Measurements from ENCODE around the gene RRAGC. TPM values are rescaled to one million over a fixed set of nuclear protein-coding genes. Genes with fewer than 3 reads are reported as not detected.

Gene RRAGC
- polyA plus RNA-seq, 3 donors: 6.6 to 10.4 (median 8.0) TPM

DNA sequence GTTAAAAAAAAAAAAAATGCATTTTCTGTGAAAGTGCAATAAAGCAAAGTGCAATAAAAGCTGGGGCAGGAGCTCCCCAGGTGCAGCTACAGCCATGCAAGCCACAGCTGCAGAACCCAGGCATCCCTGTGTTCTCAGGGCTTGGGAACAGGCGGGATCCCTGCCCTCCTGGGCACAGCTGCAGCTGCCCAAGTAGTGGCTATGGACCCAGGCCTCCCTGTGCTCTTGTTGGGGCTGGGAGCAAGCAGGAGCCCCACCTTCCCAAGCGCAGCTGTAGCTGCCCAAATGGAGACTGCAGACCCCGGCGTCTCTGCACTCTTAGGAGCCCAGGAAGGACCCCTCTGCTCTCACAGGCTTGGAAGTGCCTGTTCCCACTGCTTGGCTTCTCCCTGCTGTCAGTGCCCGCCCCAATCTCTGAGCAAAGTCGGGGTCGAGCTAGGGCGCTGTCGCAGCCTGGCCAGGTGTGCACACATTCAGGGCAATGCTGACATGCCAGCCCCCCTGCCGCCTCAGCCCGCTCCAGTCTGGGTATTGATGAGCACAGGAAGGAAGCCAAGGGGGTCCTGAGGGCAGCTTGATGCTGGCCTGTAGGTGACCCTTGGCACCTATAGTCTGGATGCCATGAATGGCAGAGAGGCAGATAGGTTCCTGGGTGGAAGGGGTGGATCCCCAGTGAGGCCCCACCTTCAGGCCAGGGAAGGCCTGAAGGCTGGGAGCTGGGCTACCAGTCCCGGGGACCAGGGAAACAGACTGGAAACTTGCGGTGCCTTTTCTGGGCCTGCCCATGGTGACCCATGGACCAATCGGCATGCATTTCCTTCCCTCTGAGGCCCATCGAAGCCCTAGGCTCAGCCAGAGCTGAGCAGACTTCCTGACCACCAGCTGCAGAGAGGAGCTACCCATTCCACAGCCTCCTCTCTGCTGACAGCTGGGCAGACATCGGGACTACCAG is 58.6 kb downstream of the RRAGC start:
- 75% methylated on average over 15 of the region's 16 CpGs for WGBS (ENCODE audit: insufficient coverage)
- peaks cover 0 to 7% (median 3%) of the 10 kb centered on the region in 7 donors for H3K9me3 Mint-ChIP-seq
- Histone ChIP-seq H3K4me3 (replicated peaks in 1 of 3; ENCODE audit: low read depth in 2 of 3, low read length in 3 of 3) (no peak overlapping the region), H3K4me1 (ENCODE audit: control insufficient read depth in 1 of 2, insufficient read depth in 2 of 2, low read length in 2 of 2) (peaks cover 0 to 8% of the 10 kb centered on the region in 2 donors), H3K4me2 (replicated peaks; ENCODE audit: extremely low read depth, low read length, poor library complexity, severe bottlenecking) (no peak overlapping the region), H3K36me3 (replicated peaks in 1 of 2; ENCODE audit: control insufficient read depth in 1 of 2, insufficient read depth in 2 of 2, low read length in 2 of 2) (no peaks in the 10 kb centered on the region), H2AFZ (ENCODE audit: insufficient read depth, low read depth, low read length, poor library complexity, severe bottlenecking) (no peak overlapping the region), H3K27ac (ENCODE audit: low read depth in 1 of 2, low read length in 2 of 2) (no peak overlapping the region), H3K79me2 (ENCODE audit: insufficient read depth, low read length) (no peaks in the 10 kb centered on the region), H3K9me3 (replicated peaks in 1 of 2; ENCODE audit: control insufficient read depth in 1 of 2, insufficient read depth in 1 of 2, low read length in 2 of 2) (peaks cover 0 to 5% of the 10 kb centered on the region in 2 donors), H4K20me1 (ENCODE audit: insufficient read depth, low read length) (no peaks in the 10 kb centered on the region), H3K9ac (ENCODE audit: insufficient read depth, low read length, poor library complexity, severe bottlenecking) (no peak overlapping the region), H3K27me3 (ENCODE audit: control insufficient read depth in 2 of 2, insufficient read depth in 2 of 2, low read length in 2 of 2) (peaks cover 32 to 49% of the 10 kb centered on the region in 2 donors)
- intact Hi-C loops (cut with micrococcal nuclease): no loop called here
- no peaks in the 10 kb centered on the region for H3K36me3 Mint-ChIP-seq
- H3K27ac Mint-ChIP-seq: no peak overlapping the region
- H3K4me3 Mint-ChIP-seq: no peak overlapping the region
- no peak for TF ChIP-seq CTCF (IDR thresholded peaks at IDR 0.05)
- no peak for DNase-seq
- H3K4me1 Mint-ChIP-seq: peaks cover 2% of the 10 kb centered on the region
- peaks cover 44 to 70% (median 45%) of the 10 kb centered on the region in 3 donors for H3K27me3 Mint-ChIP-seq (ENCODE audit: low read depth in 3 of 3)

DNA sequence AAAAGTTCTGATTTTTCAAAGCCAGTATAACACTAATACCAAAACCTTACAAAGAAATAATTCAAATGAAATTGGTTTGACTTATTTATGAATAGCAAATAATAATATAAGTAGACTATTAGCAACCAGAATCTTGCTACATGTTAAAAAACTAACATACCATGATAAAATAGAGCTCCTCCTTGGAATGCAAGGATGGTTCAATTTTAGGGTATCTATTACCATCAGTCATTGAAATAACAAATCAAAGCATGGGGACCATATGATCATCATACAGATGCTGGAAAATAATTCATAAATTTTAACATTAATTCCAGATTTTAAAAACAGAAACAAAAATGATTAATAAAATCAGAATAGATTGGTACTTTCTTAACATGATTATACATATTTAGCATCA is 66.3 kb downstream of the RRAGC start:
- no peak for TF ChIP-seq CTCF (IDR thresholded peaks at IDR 0.05)
- Histone ChIP-seq H3K9me3 (replicated peaks in 1 of 2; ENCODE audit: control insufficient read depth in 1 of 2, insufficient read depth in 1 of 2, low read length in 2 of 2) (peaks cover 12 to 17% of the 10 kb centered on the region in 2 donors), H3K36me3 (replicated peaks in 1 of 2; ENCODE audit: control insufficient read depth in 1 of 2, insufficient read depth in 2 of 2, low read length in 2 of 2) (no peaks in the 10 kb centered on the region), H3K4me1 (ENCODE audit: control insufficient read depth in 1 of 2, insufficient read depth in 2 of 2, low read length in 2 of 2) (no peaks in the 10 kb centered on the region), H3K79me2 (ENCODE audit: insufficient read depth, low read length) (no peaks in the 10 kb centered on the region), H3K4me3 (replicated peaks in 1 of 3; ENCODE audit: low read depth in 2 of 3, low read length in 3 of 3) (no peak overlapping the region), H3K9ac (ENCODE audit: insufficient read depth, low read length, poor library complexity, severe bottlenecking) (no peak overlapping the region), H3K27ac (ENCODE audit: low read depth in 1 of 2, low read length in 2 of 2) (no peak overlapping the region), H2AFZ (ENCODE audit: insufficient read depth, low read depth, low read length, poor library complexity, severe bottlenecking) (no peak overlapping the region), H4K20me1 (ENCODE audit: insufficient read depth, low read length) (no peaks in the 10 kb centered on the region), H3K27me3 (ENCODE audit: control insufficient read depth in 2 of 2, insufficient read depth in 2 of 2, low read length in 2 of 2) (peaks cover 12 to 15% of the 10 kb centered on the region in 2 donors), H3K4me2 (replicated peaks; ENCODE audit: extremely low read depth, low read length, poor library complexity, severe bottlenecking) (no peak overlapping the region)
- Mint-ChIP-seq H3K4me3 (no peak overlapping the region), H3K36me3 (no peaks in the 10 kb centered on the region), H3K4me1 (peaks cover 6% of the 10 kb centered on the region), H3K9me3 (peaks cover 0 to 28% (median 15%) of the 10 kb centered on the region in 7 donors), H3K27ac (no peak overlapping the region), H3K27me3 (ENCODE audit: low read depth in 3 of 3) (peaks cover 16 to 34% (median 26%) of the 10 kb centered on the region in 3 donors)
- no peak for DNase-seq
- intact Hi-C loops (cut with micrococcal nuclease): no loop called here
